ENCODE results near the gene LIPC.

The LIPC gene

GRCh38 chr15:58554758-58555157 is 123.0 kb downstream of the LIPC start:
- no peak for DNase-seq (ENCODE audit: low spot score)

GRCh38 chr15:58555162-58556027 is 123.6 kb downstream of the LIPC start:
- DNase-seq (ENCODE audit: low spot score) = no peak

GRCh38 chr15:58556028-58556361 is 124.2 kb downstream of the LIPC start:
- no peak for DNase-seq (ENCODE audit: low spot score)

- no peak for DNase-seq (ENCODE audit: low spot score)
These were observed 124.8 kb downstream of the LIPC start for GRCh38 chr15:58556541-58556940.

- DNase-seq (ENCODE audit: low spot score) = no peak
These were observed 127.0 kb downstream of the LIPC start for GRCh38 chr15:58558777-58559176.

- no peak for DNase-seq (ENCODE audit: low spot score)
These were observed 128.3 kb downstream of the LIPC start for GRCh38 chr15:58559904-58560588.

GRCh38 chr15:58561321-58561720 is 129.5 kb downstream of the LIPC start:
- no peak for DNase-seq (ENCODE audit: low spot score)

GRCh38 chr15:58562135-58562534 is 130.3 kb downstream of the LIPC start:
- DNase-seq (ENCODE audit: low spot score) = no peak

- no peak for DNase-seq (ENCODE audit: low spot score)
These were observed 133.2 kb downstream of the LIPC start for GRCh38 chr15:58564981-58565380.

GRCh38 chr15:58565619-58566018 is 133.8 kb downstream of the LIPC start:
- DNase-seq (ENCODE audit: low spot score) = no peak

- no peak for DNase-seq (ENCODE audit: low spot score)
These were observed 134.2 kb downstream of the LIPC start for GRCh38 chr15:58566029-58566428.

- DNase-seq (ENCODE audit: low spot score) = peak; percentile 29
These were observed 136.4 kb downstream of the LIPC start for GRCh38 chr15:58568157-58568571.

GRCh38 chr15:58569455-58569854 is 137.7 kb downstream of the LIPC start:
- no peak for DNase-seq (ENCODE audit: low spot score)

- no peak for DNase-seq (ENCODE audit: low spot score)
These were observed 139.7 kb downstream of the LIPC start for GRCh38 chr15:58571491-58571890.

GRCh38 chr15:58572521-58572920 is 140.7 kb downstream of the LIPC start:
- DNase-seq (ENCODE audit: low spot score) = no peak

GRCh38 chr15:58573270-58573669 is 141.5 kb downstream of the LIPC start:
- no peak for DNase-seq (ENCODE audit: low spot score)

GRCh38 chr15:58574631-58575030 is 142.8 kb downstream of the LIPC start:
- DNase-seq (ENCODE audit: low spot score) = no peak

- no peak for DNase-seq (ENCODE audit: low spot score)
These were observed 143.4 kb downstream of the LIPC start for GRCh38 chr15:58575045-58575786.

GRCh38 chr15:58576657-58577056 is 144.9 kb downstream of the LIPC start:
- no peak for DNase-seq (ENCODE audit: low spot score)

GRCh38 chr15:58582160-58582559 is 150.4 kb downstream of the LIPC start:
- no peak for DNase-seq (ENCODE audit: low spot score)

GRCh38 chr15:58583171-58583908 is 151.5 kb downstream of the LIPC start:
- no peak for DNase-seq (ENCODE audit: low spot score)

- DNase-seq (ENCODE audit: low spot score) = no peak
These were observed 153.1 kb downstream of the LIPC start for GRCh38 chr15:58584789-58585461.

All from kidney capillary endothelial cell (primary cell).